GM21390 (cell line): ENCODE measurements around the gene EPHA4.

Experiments used
- ATAC-seq: cut with Tn5 transposase; IDR thresholded peaks from one replicate; pipeline ENCODE4 v1.9.1; 2021; ENCODE audit not compliant: unreplicated experiment

Gene EPHA4

DNA sequence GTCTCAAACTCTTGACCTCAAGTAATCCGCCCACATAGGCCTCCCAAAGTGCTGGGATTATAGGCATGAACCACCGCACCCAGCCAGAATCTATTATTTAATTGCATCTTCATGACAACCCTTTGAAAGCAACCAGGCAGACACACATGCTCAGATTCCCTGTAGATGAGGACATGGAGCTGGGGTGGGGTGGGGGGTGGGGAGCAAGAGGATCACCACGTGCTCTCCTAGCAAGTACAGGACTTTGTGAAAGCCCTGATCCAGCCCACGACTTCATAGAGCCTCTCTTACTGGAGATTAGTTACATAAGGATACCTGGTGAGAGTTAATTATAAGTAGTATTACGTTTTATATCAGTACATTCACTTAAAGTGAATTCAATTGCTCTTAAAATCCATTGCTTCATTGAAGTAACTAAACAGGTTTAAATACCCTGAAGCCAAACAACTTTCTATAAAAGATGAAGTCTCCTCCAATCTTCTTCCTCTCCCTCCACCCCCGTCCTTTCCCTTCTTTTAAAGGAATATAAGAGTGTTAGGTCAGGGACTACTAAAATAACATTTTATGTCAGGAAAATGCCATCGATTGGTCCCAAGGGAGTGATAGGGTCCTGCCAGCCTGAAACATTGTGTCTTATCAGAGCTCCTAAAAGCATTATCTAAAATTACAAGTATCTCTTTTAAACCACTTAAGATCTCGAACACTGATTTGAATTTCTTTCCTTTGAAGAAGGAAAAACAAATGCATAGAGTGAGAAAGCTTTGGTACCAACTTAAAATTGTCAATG, 123.9 kb downstream of the EPHA4 start:
- ATAC-seq, result no peak

DNA sequence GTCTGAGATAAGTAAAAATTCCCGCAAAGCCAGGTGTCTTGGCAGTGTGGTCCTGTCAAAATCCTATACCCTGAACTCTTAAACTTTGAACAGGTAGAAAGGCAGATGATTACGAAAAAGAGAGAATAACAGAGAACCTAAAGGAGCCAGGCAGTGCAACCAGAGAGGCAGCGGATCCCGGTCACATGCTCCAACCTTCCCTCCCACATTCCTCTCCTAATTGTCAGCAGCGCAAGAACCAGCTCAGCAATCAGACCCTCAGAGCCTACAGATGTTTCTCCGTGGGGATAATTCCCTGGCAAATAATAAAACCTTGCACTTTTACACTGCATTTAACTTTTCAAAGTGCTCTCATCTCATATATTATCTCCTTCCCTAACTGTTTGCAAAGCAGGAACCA, 124.8 kb downstream of the EPHA4 start:
- ATAC-seq, result no peak

DNA sequence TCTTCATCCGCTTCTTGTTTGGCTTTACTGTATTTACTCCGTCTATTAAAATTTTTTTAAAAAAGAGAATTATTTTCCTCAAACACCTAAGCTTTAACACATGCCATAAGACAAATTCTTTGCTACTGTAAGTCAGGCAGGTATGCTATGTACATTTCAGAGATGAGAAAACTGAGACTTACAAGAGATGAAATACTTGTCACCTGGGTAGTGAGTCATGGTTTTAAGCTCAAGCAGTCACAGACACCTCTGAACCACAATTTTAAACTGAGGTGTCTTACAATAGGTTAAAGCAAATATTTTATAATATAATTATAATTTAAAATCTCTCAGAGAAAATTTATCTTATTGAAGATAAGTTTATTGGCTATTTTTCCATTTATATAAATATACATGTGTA, 126.0 kb downstream of the EPHA4 start:
- no peak for ATAC-seq

DNA sequence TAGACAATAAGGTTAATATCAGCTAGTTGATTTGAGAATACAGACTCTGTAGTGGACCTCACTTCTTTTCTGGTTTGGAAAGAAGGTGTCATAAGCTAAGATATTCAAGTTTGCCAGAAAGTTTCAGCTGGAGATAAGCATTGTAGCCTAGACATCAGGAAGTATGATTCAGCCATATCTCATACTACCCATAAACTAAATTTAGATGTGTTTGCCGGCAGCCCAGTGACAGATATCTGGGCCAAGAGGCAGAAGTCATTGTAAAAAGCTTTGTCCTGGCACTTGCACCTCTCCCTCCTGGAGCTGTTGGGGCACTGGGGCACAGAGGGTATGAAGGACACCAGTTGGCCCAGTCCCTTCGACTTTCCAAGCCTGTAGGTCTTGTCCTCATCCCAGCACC, 128.0 kb downstream of the EPHA4 start:
- ATAC-seq, result no peak

DNA sequence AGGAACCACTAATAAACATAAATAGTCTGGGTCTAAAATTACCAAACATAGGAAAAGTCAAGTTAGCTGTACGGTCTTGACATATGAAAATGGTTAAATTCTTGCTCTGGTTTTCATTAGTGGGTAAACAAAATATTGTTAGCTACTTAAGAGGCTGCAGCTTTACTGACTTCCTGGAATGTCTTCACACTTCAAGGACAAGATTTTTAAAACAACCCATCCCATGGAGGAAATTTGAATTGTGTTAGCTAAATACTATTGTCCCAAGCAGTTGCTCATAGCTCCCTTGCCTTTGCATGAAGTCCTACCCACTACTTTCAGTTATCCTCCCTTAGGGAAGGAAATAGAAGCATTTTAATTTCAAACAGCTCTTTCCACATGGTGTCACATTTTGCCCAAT, 128.5 kb downstream of the EPHA4 start:
- ATAC-seq, result no peak

DNA sequence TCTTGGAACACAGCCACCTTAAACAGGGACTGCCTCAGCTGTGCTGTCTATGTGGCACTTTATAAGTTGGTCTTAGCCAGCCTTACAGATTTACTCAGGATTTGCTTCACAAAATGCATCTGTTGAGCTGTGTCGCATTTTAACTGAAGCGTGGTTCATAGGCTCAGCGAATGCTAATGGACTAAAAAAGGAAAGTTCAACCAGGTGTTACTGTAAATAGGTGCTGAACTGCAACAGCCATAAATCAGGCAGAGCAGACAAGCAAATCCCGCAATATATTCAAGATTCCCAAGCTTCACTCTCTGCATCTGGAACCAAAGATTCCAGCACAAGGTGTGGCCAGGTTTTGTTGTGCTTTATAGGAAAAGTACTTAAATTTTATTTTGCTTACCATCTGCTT, 130.0 kb downstream of the EPHA4 start:
- no peak for ATAC-seq

DNA sequence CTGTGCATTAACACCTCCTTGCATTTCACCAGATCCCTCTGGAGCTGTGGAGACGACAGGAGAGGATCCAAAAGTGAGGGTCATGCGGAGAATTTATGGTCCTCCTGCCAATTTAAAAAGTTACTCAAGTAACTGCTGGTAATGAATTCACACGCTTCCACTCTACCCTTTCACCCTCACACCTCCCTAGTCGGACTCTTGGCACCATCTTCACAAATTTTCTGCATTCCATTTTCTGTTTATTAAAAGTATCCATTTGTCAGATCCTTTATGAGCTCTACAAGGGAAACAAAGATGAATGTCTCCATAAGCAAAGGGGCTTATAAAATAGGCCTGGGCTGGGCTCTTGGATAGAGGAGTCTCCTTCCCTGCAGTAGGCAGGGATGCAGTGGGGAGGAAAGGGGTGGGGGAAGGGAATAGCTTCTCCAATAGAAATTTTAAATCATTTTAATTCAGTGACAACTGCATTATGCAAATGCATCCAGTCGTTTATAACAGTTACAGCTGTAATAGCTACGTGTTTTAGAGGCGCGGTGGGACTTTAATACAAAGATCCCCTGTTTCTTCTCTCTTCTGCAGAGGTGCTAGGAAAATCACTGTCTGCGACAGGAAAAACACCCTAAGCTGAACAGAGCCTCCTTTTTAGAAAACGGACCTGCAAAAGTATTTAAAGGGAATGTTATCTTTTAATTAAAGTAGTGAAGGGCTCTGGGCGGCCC, 132.2 kb downstream of the EPHA4 start:
- ATAC-seq, result no peak

DNA sequence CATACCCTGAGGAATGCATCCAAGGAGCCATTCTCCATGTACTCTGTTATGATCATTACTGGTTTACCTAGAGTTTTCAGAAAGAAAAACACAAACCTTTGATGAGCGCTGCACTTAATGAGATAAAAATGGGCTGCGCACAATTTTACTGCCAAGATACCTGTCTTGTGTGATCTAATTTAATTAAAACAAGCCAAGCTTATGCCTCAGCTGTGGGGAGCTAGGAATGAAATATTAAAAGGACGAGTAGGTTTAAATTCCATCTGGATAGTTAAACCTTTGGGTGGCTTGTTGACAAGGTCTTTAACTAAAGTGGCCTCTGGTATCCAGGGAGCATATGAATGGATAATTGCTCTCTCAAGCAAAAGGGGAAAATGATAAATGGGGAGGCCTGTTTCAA, 135.0 kb downstream of the EPHA4 start:
- no peak for ATAC-seq

DNA sequence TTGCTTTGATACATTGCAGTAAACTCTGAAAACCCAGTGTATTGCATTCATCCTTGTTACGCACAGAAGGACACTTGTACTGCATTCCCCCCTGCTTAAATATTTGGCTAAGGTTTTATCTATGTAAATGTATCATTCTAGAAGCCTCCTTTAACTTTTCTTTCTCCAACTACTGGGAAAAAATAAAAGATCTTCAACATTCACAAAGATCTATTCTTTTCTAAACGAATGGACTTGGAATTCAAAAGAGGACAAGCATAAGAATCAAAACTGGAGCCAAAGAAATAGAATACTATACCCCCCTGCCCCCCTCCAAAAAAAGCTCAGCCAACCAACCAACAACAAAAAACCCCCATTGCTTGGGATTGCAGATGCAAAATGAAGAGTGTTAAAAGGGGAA, 136.9 kb downstream of the EPHA4 start:
- no peak for ATAC-seq

DNA sequence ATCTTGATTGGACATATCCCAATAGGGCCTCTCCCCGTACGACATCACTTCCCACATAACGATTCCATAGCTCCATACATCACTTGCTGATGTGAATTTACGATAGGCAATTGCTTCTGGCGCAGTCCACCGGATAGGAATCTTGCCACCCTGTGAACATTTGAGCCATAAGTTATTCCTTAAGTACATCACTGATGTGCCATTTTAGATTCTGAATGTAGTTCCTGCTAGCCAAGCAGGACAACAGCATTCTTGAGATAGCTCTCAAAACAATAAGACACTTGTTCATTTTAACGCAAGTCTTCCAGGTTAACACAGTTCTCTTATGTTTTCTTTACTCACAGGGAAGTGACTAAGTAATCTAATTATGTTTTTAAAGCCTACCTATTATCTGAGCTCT, 138.0 kb downstream of the EPHA4 start:
- no peak for ATAC-seq

DNA sequence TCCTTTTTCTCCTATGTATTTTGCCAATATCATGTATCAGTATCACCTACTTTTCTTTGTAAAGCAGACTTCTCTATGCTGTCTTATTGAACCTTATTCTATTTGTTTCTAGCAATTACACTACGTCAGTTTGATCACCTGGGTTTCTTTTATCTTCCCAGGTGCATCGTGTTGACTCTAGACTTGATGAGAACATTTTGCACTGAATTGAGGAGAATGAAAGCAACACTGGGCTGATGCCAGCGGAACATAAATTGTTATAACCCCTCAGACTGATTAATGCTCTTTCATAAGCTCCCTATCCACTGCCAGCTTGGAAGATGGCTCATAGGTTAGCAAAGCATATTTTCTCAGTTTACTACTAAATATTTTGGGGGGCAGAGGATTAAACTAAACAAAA, 140.6 kb downstream of the EPHA4 start:
- no peak for ATAC-seq

DNA sequence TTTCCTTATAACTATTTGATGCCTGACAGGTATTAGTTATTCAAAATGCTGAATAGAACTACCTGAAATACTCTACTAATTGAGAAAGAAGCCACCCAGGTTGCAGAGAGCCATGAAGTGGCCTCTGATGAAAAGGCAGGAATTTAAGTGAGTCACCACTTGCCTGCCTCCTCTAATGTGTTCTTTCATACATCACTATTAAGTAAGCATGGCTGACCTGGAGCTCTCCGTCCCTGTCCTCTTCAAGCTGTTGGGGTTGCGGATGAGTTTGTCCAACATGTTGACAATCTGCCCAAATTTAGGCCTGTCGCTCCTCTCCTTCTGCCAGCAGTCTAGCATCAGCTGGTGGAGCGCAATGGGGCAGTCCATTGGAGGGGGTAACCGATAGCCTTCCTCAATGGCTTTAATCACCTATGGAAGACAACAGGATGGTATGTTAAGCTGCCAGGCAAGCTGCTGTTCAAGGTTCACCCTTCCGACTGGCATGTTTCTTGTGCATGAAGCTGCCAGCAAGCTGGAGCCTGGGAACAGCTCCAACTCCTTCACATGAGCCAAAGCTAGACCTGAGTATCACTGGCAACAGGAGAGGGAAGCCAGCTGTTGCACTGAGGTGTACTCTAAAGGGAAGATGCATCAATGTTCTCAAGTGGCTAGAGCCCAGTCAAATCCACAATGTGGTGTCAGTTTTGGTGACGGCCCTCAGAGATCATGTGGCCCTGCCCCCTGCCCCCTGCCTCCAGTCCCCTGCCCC, 142.2 kb downstream of the EPHA4 start:
- no peak for ATAC-seq

DNA sequence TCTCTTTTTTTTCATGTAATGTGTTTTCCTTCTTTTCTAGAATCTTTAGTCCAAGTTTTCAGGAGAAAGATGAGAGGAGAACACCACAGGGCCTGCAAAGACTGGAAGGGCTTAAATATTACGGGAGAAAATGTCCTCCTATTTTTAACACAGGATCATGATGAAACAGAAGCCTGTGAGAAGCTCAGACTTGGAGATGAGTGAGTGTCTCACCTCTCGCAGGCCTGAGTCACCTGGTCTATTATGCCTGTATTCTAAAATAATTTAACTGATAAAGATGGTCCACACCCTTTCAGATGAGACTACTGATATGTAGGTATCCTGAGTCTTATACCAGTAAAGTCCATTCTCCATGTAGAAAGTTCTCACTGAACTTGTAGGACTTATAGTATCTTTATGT, 143.2 kb downstream of the EPHA4 start:
- ATAC-seq, result no peak

DNA sequence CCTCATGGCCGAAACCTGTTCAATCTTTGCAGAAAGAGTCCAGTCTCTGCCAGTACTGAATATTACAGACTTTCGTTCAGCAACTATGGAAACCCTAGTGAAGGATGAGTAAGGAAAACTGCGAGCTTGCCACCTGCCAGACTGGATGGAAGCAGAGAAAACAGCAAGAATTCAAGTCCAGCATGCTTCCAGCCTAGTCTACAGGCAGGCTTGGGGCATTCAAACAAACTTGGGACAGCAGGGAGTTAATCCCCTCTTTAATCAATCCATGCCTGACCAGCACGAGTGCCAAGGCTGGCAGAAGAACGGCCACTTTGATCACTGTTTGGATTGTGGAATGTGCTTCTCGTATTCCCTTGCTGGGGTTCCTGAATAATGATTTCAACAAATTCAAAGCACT, 145.2 kb downstream of the EPHA4 start:
- ATAC-seq, result no peak

DNA sequence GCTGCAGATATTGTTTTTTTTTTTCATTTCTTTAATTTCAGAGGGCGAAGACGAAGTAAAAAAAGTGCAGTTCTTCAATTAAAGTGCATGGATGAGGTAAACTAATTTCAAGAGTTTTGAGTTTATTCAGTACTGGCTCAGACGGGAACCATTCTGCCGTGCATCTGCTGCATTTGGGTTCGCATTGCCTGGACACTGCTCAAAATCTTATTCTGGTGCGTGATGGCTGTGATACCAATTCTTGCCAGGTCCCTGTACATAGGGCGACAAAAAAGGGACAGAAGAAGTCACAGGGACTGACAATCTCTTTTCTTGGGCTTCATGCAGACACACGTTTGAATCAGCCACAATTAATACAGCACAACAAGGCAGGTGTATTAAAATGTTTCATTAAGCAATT, 146.2 kb downstream of the EPHA4 start:
- no peak for ATAC-seq

DNA sequence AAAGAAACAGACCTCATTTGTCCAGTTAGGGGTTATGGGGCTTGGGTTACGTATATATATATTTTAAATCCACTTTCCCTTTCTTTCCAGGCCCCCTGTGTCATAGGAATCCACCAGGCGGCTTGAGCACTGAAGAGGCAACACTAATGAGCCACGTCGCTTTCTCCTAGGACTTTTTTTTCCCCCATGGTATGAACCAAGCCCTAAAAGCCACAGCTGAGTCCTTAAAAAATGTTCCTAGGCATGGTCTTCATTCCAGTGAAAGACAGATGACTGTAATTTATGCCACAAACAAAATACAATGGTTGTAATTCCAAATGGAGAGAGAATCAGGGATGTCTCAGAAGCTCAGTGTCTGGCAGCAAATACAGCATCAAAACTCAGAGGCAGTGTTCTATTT, 146.8 kb downstream of the EPHA4 start:
- no peak for ATAC-seq

DNA sequence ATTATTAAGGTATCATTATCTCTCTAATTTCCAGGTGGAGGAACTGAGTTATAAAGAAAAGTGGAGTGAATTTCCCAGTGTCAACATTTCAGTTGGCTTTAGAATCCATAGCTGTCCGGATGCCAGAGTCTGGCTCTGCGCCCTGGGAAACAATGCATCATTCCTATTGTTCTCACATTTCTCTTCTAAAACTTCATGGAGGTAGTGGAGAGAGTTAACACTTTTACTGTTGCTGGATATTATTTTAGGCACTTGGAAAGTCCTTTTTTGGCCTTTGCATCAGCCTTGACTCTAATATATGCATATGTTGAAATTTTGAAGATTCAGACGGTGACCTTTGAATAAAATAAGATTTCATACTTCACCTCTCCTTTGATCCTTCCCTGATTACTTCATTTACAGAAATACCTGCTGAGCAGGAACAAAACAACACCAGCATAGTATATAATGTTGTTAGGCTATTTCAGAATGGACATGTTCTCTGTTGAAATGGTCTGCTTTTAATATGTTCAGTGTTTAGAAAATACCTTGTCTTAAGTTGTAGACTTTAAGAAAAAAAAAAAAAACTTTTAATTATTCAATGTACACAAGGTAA, 148.8 kb downstream of the EPHA4 start:
- ATAC-seq, result no peak

DNA sequence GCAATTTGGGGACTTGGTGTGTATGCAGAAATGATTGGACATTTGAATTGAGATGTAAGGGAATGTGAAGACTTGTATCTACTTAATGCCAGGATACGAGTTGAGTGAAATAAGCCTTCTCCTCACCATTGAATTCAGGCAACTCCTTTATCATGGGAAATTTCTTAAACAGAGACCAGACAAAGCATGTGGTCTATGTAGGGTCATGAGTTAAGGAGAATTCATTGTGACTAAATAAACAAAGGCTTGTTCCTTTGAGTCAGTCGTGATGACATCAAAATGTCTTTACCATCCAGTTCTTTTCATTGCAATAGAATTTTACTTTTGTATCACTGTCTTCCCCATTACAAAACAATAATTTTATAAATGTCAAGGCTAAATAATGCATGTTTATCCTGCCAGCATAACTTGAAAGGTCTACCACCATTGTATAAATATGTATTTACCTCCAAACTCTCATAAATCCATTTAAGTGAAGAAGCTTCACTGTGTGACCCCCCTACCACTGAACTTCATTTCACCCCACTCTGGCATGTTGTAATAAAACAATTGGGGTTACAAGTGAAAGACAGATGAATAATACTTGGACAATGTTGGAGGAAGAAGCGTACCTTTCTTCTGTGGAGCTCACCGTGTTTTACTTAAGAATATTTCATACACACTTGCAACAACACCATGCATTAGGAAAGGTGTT, 149.4 kb downstream of the EPHA4 start:
- no peak for ATAC-seq

DNA sequence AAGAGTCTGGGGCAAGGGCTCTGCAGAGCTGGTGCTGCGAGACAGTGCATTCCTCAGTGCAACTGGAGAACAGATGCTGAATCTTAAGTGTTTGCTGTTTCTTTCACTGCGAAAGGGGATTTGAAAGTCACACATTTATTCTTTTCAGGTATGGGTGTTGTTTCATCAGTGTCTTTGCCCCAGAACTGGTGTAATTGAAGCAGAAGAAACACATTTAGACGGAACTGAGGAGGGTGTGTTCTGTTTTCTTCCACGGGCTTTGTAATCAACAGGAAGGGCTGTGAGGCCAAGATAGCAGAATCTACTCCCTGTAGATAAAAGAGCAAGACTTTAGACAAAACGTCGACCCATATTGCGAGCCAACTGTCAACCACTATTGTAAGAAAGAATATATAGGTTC, 151.9 kb downstream of the EPHA4 start:
- ATAC-seq, result peak; percentile 54

DNA sequence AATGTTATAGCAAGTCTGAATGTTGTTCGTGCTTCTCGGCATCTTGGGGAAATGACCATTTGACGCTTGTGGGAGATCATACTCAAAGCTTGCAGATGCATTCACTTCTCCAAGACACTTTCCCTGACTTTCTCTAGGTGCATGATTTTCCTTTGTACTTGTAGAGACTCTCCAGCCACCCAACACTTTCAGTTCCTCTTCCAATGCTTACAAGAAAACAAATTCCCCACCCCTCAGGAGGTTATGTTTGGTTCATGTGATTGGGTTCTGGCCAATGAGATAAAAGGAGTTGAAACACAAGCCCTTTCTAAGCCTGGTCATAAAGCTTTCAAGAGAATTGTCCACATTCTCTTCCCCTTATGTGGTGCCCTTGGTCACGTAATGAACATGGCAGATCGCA, 156.3 kb downstream of the EPHA4 start:
- ATAC-seq, result no peak

DNA sequence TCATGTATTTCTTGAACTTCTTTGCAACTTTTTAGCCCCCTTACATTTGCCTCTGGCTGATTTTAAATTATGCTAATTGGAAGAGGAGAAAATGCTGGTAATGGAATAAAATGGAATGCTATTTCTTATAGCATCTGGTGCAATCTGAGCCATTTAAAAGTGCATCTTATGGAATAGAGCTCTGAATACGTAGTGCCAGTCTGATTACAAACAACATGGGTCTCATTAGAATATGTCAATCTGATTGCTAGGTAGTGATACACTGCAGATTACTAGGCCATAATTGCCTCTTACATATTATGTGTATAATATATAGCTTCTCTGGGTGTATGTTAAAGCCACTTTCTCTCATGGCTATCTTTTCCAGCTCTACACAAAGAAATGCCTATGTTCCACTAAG, 159.1 kb downstream of the EPHA4 start:
- no peak for ATAC-seq
